Skeletal muscle satellite cell (primary cell): ENCODE data around the gene RARRES1.
A peak's percentile ranks its signal among the peaks of the same experiment; 100 is the strongest.

Experiments
- H3K27me3 ChIP-seq: 2 replicates; pipeline ENCODE4 v1.7.0; 2013; ENCODE audit warnings: low read length; ENCODE audit not compliant: control insufficient read depth, insufficient read depth
- H3K36me3 ChIP-seq: 2 replicates; pipeline ENCODE4 v1.7.0; 2013; ENCODE audit warnings: mild to moderate bottlenecking, control low read depth, low read length; ENCODE audit not compliant: insufficient read depth
- H3K4me1 ChIP-seq: 2 replicates; pipeline ENCODE4 v1.7.0; 2013; ENCODE audit warnings: low read length; ENCODE audit not compliant: control insufficient read depth, insufficient read depth
- H3K4me2 ChIP-seq: 2 replicates; pipeline ENCODE4 v1.7.0; 2013; ENCODE audit warnings: mild to moderate bottlenecking, low read length
- H3K4me3 ChIP-seq: 2 replicates; pipeline ENCODE4 v1.7.0; 2013; ENCODE audit warnings: low read length
- H3K9ac ChIP-seq: 2 replicates; pipeline ENCODE4 v1.7.0; 2013; ENCODE audit warnings: mild to moderate bottlenecking, low read depth, low read length, moderate library complexity
- H3K9me3 ChIP-seq: replicated peaks from 2 replicates; pipeline ENCODE4 v1.7.0; 2013; ENCODE audit warnings: mild to moderate bottlenecking, control low read depth, low read length

RARRES1 gene

DNA sequence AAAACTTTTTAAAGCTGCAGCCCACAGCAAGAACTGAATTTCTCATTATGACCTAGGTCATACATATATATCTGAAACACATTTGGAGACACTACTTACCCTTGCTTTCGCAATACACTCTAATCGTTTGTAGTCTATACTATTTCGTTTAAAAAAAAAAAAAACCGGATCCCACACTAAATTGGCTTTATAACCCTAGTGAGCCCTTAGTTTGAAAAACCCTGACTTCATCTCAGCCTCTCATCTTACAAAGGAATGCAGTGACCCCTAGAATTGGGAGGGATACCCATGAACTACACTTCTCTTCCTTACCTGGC is 4.2 kb downstream of the RARRES1 start:
- Histone ChIP-seq H3K4me2 (peak overlapping the region; percentile 66), H3K4me1 (peaks cover 58% of the 10 kb centered on the region), H3K4me3 (no peak overlapping the region)

DNA sequence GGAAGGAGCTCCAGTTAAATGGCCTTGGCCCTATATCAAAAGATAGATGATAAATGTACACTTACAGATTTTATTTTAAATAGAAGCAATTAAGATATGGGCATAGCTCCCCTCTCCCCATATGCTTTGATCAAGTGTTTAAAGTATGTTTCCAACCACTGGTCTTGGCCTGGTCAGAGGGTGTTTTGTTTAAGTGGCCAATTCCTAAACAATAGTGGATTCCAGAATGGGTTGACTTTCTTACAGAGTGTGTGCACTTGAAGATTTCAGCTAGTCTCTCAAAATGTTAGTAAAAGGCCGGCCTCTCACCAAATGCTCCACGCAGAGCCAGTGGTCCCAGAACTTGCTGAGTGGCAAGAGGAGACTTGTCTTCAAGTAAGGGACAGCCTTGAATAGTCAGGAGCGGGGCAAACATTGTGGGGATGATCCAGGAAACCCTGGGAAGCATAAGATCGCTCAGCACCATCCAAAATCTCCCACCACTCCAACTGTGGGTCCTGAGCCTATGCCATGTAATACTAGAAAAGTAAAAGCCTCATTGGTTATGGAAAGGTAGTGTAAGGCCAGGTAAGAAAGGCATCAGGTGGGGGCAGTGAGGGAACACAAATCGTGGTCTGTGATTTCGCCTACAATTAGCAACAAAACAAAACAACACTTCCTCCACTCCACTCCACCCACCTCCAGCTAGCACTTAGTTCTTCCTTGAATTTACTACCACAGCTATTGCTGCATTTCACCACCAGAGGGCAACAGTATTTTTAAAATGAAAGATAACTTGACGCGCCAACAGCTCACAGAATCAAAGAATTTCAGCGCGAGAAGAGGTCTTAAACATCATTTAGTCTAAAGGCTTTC is 4.8 kb downstream of the RARRES1 start:
- H3K4me1 ChIP-seq = peaks cover 57% of the 10 kb centered on the region
- H3K9me3 ChIP-seq = no peaks in the 10 kb centered on the region
- peak overlapping the region; percentile 66 for H3K4me2 ChIP-seq
- H3K27me3 ChIP-seq = no peaks in the 10 kb centered on the region
- no peak overlapping the region for H3K9ac ChIP-seq
- H3K4me3 ChIP-seq = no peak overlapping the region
- H3K36me3 ChIP-seq = no peaks in the 10 kb centered on the region

More for the DNA sequence above, 4.2 kb downstream of the RARRES1 start:
- Histone ChIP-seq H3K36me3 (no peaks in the 10 kb centered on the region), H3K9me3 (no peaks in the 10 kb centered on the region), H3K9ac (peak overlapping the region; percentile 7), H3K27me3 (no peaks in the 10 kb centered on the region)

DNA sequence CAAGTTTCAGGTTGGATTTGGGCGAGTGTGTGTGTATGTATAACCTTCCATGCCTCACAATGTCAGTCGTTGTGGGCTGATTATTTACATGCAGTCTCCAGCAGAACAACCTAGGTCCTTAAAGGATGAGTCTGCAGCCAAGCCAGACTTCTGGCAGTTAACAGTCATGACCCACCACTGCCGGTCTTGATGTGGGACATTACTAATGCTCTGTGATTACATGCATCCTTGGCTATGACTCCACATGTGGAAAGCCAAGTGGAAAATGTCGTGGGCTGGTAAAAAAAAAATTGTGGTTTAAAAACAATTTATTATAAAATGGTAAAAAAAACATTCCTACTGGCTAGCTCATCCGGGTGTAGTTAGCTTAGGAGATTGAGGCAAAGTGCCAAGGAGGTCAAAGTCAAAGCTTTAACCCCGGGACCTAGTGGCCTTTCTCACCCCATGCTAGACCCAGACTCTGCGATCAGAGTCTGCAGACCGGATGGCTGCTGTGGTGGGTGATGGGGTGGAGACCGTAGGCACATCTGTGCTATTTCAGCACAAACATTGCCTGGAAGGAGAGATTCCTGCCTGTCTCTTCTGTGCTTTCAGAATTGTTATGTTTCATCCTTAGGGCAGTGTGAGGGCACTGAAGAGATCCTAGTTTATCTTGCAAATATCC is 6.8 kb downstream of the RARRES1 start:
- no peaks in the 10 kb centered on the region for H3K27me3 ChIP-seq
- H3K4me3 ChIP-seq = peak overlapping the region; percentile 36
- H3K4me2 ChIP-seq = peak overlapping the region; percentile 61
- H3K4me1 ChIP-seq = peaks cover 45% of the 10 kb centered on the region
- no peaks in the 10 kb centered on the region for H3K36me3 ChIP-seq
- H3K9ac ChIP-seq = peak overlapping the region; percentile 44
- H3K9me3 ChIP-seq = no peaks in the 10 kb centered on the region

DNA sequence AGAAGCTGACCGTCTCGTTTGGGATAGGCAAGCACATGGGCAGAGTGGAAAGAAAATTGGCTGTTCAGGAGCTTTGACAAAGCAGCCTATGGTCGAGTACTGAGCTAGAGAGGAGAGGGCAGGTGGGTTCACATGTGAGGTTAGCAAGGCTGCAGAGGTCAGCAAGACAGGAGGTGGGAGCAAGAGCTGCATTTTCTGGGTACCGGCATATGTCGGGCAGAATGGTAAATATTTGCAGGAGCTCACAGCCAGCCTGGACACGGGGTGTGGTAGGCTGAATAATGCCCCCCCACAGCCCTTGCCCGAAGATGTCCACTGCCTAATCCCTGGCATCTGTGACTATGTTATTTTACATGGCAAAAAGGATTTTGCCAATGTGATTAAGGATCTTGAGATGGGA is 8.3 kb downstream of the RARRES1 start:
- Histone ChIP-seq H3K4me1 (peaks cover 45% of the 10 kb centered on the region), H3K9ac (peak overlapping the region; percentile 45), H3K4me2 (no peak overlapping the region), H3K27me3 (no peaks in the 10 kb centered on the region), H3K36me3 (no peaks in the 10 kb centered on the region), H3K4me3 (no peak overlapping the region), H3K9me3 (no peaks in the 10 kb centered on the region)

DNA sequence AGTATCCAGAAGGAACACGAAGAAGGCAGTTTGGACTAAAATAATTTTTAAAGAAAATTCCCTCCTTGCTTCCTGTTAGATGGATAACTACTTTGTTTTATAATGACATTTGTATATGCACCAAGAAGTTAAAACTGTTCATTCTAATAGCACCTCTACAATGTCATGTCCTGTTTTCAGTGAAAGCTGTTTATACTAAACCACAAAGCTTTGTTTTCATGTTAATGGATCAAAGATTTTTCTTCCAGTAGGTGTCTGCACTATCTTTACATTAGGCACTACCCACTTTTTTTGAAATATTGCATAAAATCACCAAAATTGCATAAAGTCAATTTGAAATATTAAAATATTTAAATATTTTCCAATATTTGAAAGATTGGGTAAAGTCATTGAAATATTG is 10.1 kb downstream of the RARRES1 start:
- Histone ChIP-seq H3K4me2 (no peak overlapping the region), H3K36me3 (no peaks in the 10 kb centered on the region), H3K9ac (no peak overlapping the region), H3K9me3 (no peaks in the 10 kb centered on the region), H3K4me1 (peaks cover 54% of the 10 kb centered on the region), H3K4me3 (no peak overlapping the region), H3K27me3 (no peaks in the 10 kb centered on the region)

DNA sequence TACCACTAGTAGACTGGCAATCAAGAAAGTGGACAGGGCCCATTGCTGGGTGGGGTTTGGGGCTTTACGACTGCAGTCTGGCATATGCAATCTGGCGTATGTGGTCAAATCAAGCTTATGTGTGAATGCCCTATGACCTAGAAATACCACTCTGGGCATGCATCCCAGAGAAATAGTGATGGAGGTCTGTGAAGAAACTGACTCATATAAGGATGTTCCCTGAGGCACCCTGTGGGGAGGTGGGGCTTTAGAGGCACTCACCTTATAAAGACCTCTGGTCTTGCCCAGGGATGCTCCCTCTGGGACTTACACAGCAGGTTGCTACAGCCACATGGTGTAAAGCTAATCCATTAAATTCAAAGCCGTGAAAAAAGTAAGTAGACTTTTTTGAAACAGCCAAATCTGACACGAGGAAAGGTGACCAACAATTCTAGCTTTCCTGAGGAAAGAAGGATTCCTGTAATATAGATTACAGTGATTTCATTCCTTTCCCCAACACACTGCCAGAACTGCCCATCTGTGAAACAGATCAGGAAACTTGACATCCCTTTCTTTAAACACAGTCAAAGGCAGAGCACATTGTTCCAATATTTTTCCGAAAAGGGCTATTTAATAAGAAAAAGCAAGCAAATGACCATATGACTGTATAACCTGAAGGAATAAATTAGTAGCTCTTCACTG is 13.6 kb downstream of the RARRES1 start:
- no peaks in the 10 kb centered on the region for H3K27me3 ChIP-seq
- no peak overlapping the region for H3K4me2 ChIP-seq
- H3K4me1 ChIP-seq = peaks cover 37% of the 10 kb centered on the region
- H3K4me3 ChIP-seq = no peak overlapping the region
- H3K9me3 ChIP-seq = no peaks in the 10 kb centered on the region
- no peaks in the 10 kb centered on the region for H3K36me3 ChIP-seq
- H3K9ac ChIP-seq = no peak overlapping the region

DNA sequence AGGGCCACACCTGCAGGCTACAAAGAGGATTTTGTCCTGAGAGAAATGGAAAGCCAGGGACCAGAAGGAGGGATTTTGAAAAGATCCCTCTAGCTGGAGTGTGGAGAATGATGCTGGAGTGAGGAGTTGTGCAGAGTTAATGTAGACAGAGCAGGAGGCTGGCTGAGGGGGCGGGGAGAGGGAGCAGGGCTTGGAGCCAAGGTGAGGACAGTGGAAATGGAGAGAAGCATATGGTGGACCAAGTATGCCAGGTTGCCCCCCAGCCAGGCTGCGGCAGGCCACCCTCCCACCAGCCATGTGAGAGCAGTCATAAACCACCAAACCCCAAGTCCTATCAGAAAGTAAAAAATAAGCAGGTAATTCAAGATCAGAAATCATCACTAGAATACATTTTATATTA is 14.7 kb downstream of the RARRES1 start:
- H3K4me2 ChIP-seq = no peak overlapping the region
- no peak overlapping the region for H3K9ac ChIP-seq
- peaks cover 8% of the 10 kb centered on the region for H3K36me3 ChIP-seq
- no peak overlapping the region for H3K4me3 ChIP-seq
- H3K27me3 ChIP-seq = no peaks in the 10 kb centered on the region
- peaks cover 27% of the 10 kb centered on the region for H3K4me1 ChIP-seq
- no peaks in the 10 kb centered on the region for H3K9me3 ChIP-seq

DNA sequence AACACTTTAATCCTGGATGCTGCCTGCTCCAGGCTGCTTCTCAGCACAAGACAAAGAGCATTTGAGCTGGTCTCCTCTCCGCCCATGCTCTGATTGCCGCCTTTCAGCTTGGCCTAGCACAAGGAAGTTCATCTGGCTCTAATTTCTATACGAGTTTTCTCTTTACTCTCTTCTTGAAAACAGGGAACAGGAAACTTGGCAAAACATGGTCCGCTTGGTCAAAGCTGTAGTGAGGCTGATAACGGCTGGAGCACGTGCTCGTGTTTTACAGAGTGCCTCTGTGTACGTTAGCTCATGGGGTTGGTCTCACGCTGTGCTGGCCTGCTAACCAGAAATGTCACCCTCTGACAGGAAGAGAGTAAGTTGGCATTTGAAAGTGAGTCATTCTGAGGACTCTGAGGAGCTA is 19.2 kb downstream of the RARRES1 start:
- no peak overlapping the region for H3K9ac ChIP-seq
- H3K36me3 ChIP-seq = peaks cover 20% of the 10 kb centered on the region
- no peak overlapping the region for H3K4me3 ChIP-seq
- H3K4me2 ChIP-seq = no peak overlapping the region
- H3K27me3 ChIP-seq = no peaks in the 10 kb centered on the region
- H3K4me1 ChIP-seq = peaks cover 40% of the 10 kb centered on the region
- no peaks in the 10 kb centered on the region for H3K9me3 ChIP-seq

DNA sequence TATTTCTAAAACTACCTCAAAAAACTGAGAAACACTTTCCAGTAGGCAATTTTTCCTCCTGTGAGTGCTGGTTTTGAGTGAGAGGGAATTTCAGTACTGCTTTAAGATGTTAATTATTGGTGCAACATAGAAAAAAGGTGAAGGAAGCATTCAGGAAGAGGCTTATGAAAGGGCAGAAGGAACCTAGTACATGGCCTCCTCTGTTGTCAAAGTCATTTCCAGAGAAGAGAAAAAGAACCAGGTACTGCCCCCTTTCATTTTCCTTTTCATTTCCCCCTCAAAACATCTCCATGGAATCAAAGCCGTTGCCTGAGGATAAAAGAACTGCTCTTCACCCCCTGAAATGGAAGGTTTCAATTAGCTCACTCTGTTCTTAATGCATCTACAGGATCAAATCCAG is 19.8 kb downstream of the RARRES1 start:
- Histone ChIP-seq H3K9me3 (no peaks in the 10 kb centered on the region), H3K4me3 (no peak overlapping the region), H3K4me1 (peaks cover 36% of the 10 kb centered on the region), H3K36me3 (peaks cover 21% of the 10 kb centered on the region), H3K27me3 (no peaks in the 10 kb centered on the region), H3K4me2 (no peak overlapping the region), H3K9ac (no peak overlapping the region)

DNA sequence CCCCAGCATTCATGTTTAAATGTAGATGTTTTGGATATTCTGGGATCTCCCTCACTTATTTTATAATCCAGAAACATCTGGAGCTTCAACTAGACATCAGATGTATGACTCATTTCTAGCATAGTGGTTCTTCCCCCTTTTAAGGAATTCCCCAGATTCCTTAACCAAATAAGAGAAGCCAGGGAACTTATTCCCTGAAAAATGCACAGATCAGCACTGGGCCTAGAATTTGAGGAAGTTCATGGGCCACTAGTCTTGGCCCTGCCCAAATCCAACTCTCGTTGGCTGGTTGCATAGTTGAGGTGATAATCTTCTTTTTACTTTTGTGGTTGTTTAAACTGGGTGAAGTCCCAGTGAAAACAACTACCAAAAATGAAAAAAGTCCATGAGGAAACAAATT is 20.4 kb downstream of the RARRES1 start:
- H3K9me3 ChIP-seq = no peaks in the 10 kb centered on the region
- peaks cover 21% of the 10 kb centered on the region for H3K36me3 ChIP-seq
- H3K27me3 ChIP-seq = no peaks in the 10 kb centered on the region
- H3K4me1 ChIP-seq = peaks cover 30% of the 10 kb centered on the region
- H3K4me3 ChIP-seq = no peak overlapping the region
- no peak overlapping the region for H3K4me2 ChIP-seq
- no peak overlapping the region for H3K9ac ChIP-seq

DNA sequence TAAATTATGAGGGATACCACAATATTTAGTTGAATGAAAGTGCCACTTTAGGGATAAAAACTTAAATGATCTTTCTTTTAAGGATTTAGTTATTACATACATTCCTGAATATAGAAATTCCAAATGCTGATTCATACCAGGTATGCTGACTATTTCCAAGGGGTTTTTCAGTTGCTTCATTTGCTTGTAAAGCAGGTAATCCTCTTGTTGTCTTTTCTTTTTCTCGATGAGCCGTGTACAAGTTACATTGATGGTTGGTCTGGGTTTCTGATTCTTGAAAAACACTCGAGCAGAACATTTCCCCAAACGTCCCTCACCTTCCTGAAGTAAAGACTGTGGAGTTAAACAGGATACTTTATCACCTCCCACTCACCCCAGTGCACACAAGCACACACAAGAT is 21.7 kb downstream of the RARRES1 start:
- Histone ChIP-seq H3K4me1 (peaks cover 22% of the 10 kb centered on the region), H3K4me3 (no peak overlapping the region), H3K4me2 (no peak overlapping the region), H3K9ac (no peak overlapping the region), H3K36me3 (peaks cover 21% of the 10 kb centered on the region), H3K9me3 (no peaks in the 10 kb centered on the region), H3K27me3 (no peaks in the 10 kb centered on the region)
